ENCODE results near the gene ETV1. TPM values are rescaled to one million over a fixed set of nuclear protein-coding genes. Genes with fewer than 3 reads are reported as not detected.

The ETV1 gene
- total and polyA plus RNA-seq, 9 of the 15 experiments (the other 6 are each of a cell fraction or from before 2014, with no cell fraction given): 7.2 to 27.4 (median 14.0) TPM

GRCh38 chr7:13850185-13850752, 139.2 kb downstream of the ETV1 start (continued):
- TF ChIP-seq PREB (CRISPR knock-in tag; IDR thresholded peaks at IDR 0.05): no peak
- no peak for TF ChIP-seq GTF2A2 (tag; IDR thresholded peaks at IDR 0.05)
- TF ChIP-seq BCLAF1 (IDR thresholded peaks at IDR 0.05; ENCODE audit: borderline replicate concordance in 1 of 2, control insufficient read depth in 1 of 2, low read depth in 2 of 2, low read length in 1 of 2): no peak
- no peak for TF ChIP-seq ZNF518B (CRISPR knock-in tag; IDR thresholded peaks at IDR 0.05)
- TF ChIP-seq RAD21 (CRISPR knock-in tag; conservative IDR thresholded peaks at IDR 0.05 in 1 of 2, IDR thresholded peaks at IDR 0.05 in 1 of 2): no peak
- TF ChIP-seq SMARCC2 (IDR thresholded peaks at IDR 0.05; ENCODE audit: low read depth): peak; percentile 82
- TF ChIP-seq LEF1 (IDR thresholded peaks at IDR 0.05): peak; percentile 62; the same call in 1 of the 2 replicates
- TF ChIP-seq SP1 (CRISPR knock-in tag; IDR thresholded peaks at IDR 0.05): no peak
- peak; percentile 27; the same call in 1 of the 2 replicates for TF ChIP-seq MAFK (IDR thresholded peaks at IDR 0.05; ENCODE audit: low read length)
- no peak for TF ChIP-seq PPARD (CRISPR knock-in tag; IDR thresholded peaks at IDR 0.05)
- TF ChIP-seq JUND (IDR thresholded peaks at IDR 0.05; ENCODE audit: borderline replicate concordance, low read depth, low read length): peak; percentile 96
- peak; percentile 96 for TF ChIP-seq JUND (tag; IDR thresholded peaks at IDR 0.05; ENCODE audit: borderline replicate concordance, low read depth, low read length)
- no peak for TF ChIP-seq SMAD4 (CRISPR knock-in tag; conservative IDR thresholded peaks at IDR 0.05)
- TF ChIP-seq XRCC5 (IDR thresholded peaks at IDR 0.05; ENCODE audit: low read depth, low read length): no peak
- no peak for TF ChIP-seq KAT2B (IDR thresholded peaks at IDR 0.05; ENCODE audit: low read depth, low read length)
- TF ChIP-seq ARID2 (IDR thresholded peaks at IDR 0.05): no peak
- TF ChIP-seq PHF20 (IDR thresholded peaks at IDR 0.05; ENCODE audit: partially characterized antibody): no peak
